Tibial nerve (tissue), 4 donors: ENCODE results near the gene CFTR. TPM values are rescaled to one million over a fixed set of nuclear protein-coding genes. Genes with fewer than 3 reads are reported as not detected.

Experiments
- DNase-seq, 2 donors: peaks; one replicate each; pipeline ENCODE4 v3.0.0-alpha.2; 2019; ENCODE audit warnings: low spot score in 2 of 2
- H3K27ac ChIP-seq, 4 donors: fragments of 200-600 bp; sonication (generic) in 3 of 4; one replicate each; pipeline ENCODE4 v1.5.1; 2017 to 2019; ENCODE audit warnings: mild to moderate bottlenecking in 1 of 4
- H3K27me3 ChIP-seq, 2 donors: fragments of 200-600 bp; sonication (generic) in 1 of 2; one replicate each; pipeline versions ENCODE4 v1.5.1 to v1.6.0; 2017 to 2019
- H3K36me3 ChIP-seq, 3 donors: fragments of 200-600 bp; sonication (generic); one replicate each; pipeline ENCODE4 v1.5.1; 2018 to 2019
- H3K4me1 ChIP-seq, 4 donors: fragments of 200-600 bp; sonication (generic) in 3 of 4; one replicate each; pipeline ENCODE4 v1.5.1; 2017 to 2019
- H3K4me3 ChIP-seq, 4 donors: fragments of 200-600 bp; sonication (generic) in 3 of 4; one replicate each; pipeline ENCODE4 v1.5.1; 2017 to 2019; ENCODE audit warnings: mild to moderate bottlenecking in 1 of 4, moderate library complexity in 1 of 4
- H3K9me3 ChIP-seq, 4 donors: fragments of 200-600 bp; sonication (generic) in 3 of 4; one replicate each; pipeline ENCODE4 v1.5.1; 2017 to 2019
- CTCF ChIP-seq, 5 experiments: fragments of 200-600 bp in 3 of 5; fragments of 450-650 bp in 2 of 5; sonication (generic) in 3 of 5; IDR thresholded peaks; one replicate each; pipeline ENCODE4 v1.5.1; 2016 to 2019; ENCODE audit warnings: antibody characterized with exemption in 5 of 5, mild to moderate bottlenecking in 3 of 5, moderate library complexity in 2 of 5
- EP300 ChIP-seq, 2 donors: sonication (generic); formaldehyde crosslinking; IDR thresholded peaks; one replicate each; pipeline ENCODE4 v1.6.1; 2017; ENCODE audit warnings: antibody characterized with exemption in 2 of 2, mild to moderate bottlenecking in 1 of 2
- POLR2A ChIP-seq, 2 donors: fragments of 450-650 bp; IDR thresholded peaks; one replicate each; pipeline ENCODE4 v1.6.1; 2017; ENCODE audit warnings: antibody characterized with exemption in 2 of 2, mild to moderate bottlenecking in 2 of 2, moderate library complexity in 2 of 2
- WGBS, 2 donors: methylation state at CpG; one replicate each; pipeline ENCODE4 v1.1.5; 2018; 5-methylcytosine and 5-hydroxymethylcytosine counted together
- total RNA-seq, 4 donors: library from RNA; depleted of rRNA; stranded (reverse); fragments of >200 nt; gene quantifications; one replicate each; pipeline ENCODE4 v1.1.0, GENCODE V29; 2016

CFTR gene
- total RNA-seq, 4 donors from 2014 or later: under 0.01 TPM; not detected in 3

- no peak for TF ChIP-seq CTCF (IDR thresholded peaks at IDR 0.05)
- TF ChIP-seq EP300 (IDR thresholded peaks at IDR 0.05): no peak
- TF ChIP-seq POLR2A (IDR thresholded peaks at IDR 0.05): no peak
- H3K27ac ChIP-seq: no peak overlapping the region
- no peak overlapping the region for H3K4me3 ChIP-seq
- no peaks in the 10 kb centered on the region for H3K27me3 ChIP-seq
- H3K36me3 ChIP-seq: no peaks in the 10 kb centered on the region
- no peaks in the 10 kb centered on the region for H3K4me1 ChIP-seq
- DNase-seq: no peak
- H3K9me3 ChIP-seq: no peaks in the 10 kb centered on the region
Observed at GRCh38 chr7:117530390-117530789, 50.6 kb downstream of the CFTR start.

GRCh38 chr7:117531595-117532244 is 51.9 kb downstream of the CFTR start:
- Histone ChIP-seq H3K9me3 (no peaks in the 10 kb centered on the region), H3K36me3 (no peaks in the 10 kb centered on the region), H3K4me1 (no peaks in the 10 kb centered on the region), H3K27me3 (no peaks in the 10 kb centered on the region), H3K27ac (no peak overlapping the region), H3K4me3 (no peak overlapping the region)
- WGBS, 2 donors: 70 to 84% methylated on average over 3 of the region's 3 CpGs
- no peak for DNase-seq
- TF ChIP-seq CTCF (IDR thresholded peaks at IDR 0.05) (no peak), POLR2A (IDR thresholded peaks at IDR 0.05) (no peak), EP300 (IDR thresholded peaks at IDR 0.05) (no peak)

- WGBS, 2 donors: 69 to 78% methylated on average over 2 of the region's 2 CpGs
- Histone ChIP-seq H3K9me3 (no peaks in the 10 kb centered on the region), H3K27me3 (no peaks in the 10 kb centered on the region), H3K27ac (no peak overlapping the region), H3K4me3 (no peak overlapping the region), H3K4me1 (no peaks in the 10 kb centered on the region), H3K36me3 (no peaks in the 10 kb centered on the region)
- DNase-seq: no peak
- TF ChIP-seq POLR2A (IDR thresholded peaks at IDR 0.05) (no peak), EP300 (IDR thresholded peaks at IDR 0.05) (no peak), CTCF (IDR thresholded peaks at IDR 0.05) (no peak)
Observed at GRCh38 chr7:117538053-117538452, 58.2 kb downstream of the CFTR start.

GRCh38 chr7:117544061-117544460 is 64.2 kb downstream of the CFTR start:
- no peaks in the 10 kb centered on the region for H3K36me3 ChIP-seq
- 80 to 82% methylated on average over 2 of the region's 2 CpGs for WGBS, 2 donors
- no peak for TF ChIP-seq POLR2A (IDR thresholded peaks at IDR 0.05)
- TF ChIP-seq EP300 (IDR thresholded peaks at IDR 0.05): no peak
- TF ChIP-seq CTCF (IDR thresholded peaks at IDR 0.05): no peak
- DNase-seq: no peak
- no peaks in the 10 kb centered on the region for H3K4me1 ChIP-seq
- H3K27me3 ChIP-seq: no peaks in the 10 kb centered on the region
- H3K27ac ChIP-seq: no peak overlapping the region
- H3K4me3 ChIP-seq: no peak overlapping the region
- H3K9me3 ChIP-seq: no peaks in the 10 kb centered on the region

GRCh38 chr7:117548035-117548434 is 68.2 kb downstream of the CFTR start:
- H3K27ac ChIP-seq: no peak overlapping the region
- no peaks in the 10 kb centered on the region for H3K4me1 ChIP-seq
- no peak for DNase-seq
- 62 to 77% methylated on average over 2 of the region's 2 CpGs for WGBS, 2 donors
- no peaks in the 10 kb centered on the region for H3K36me3 ChIP-seq
- TF ChIP-seq CTCF (IDR thresholded peaks at IDR 0.05) (no peak), POLR2A (IDR thresholded peaks at IDR 0.05) (no peak), EP300 (IDR thresholded peaks at IDR 0.05) (no peak)
- no peaks in the 10 kb centered on the region for H3K27me3 ChIP-seq
- H3K9me3 ChIP-seq: no peaks in the 10 kb centered on the region
- no peak overlapping the region for H3K4me3 ChIP-seq
